SK-N-SH treated with all-trans-retinoic acid at 6 μM for 48 hours (cell line): ENCODE measurements around the gene ASAP2.
A peak's percentile ranks its signal among the peaks of the same experiment; 100 is the strongest.

ENCODE experiments used
- ATAC-seq: fragments of 200-7000 bp; cut with Tn5 transposase; 3 replicates; pipeline ENCODE4 v1.9.1; 2020; ENCODE audit warnings: mild to moderate bottlenecking, moderate library complexity
- BACH2 ChIP-seq: fragments of 250-450 bp; sonication (Bioruptor Pico); IDR thresholded peaks from 2 replicates; pipeline ENCODE4 v1.9.0; 2021; ENCODE audit warnings: mild to moderate bottlenecking, borderline replicate concordance
- CSDC2 ChIP-seq: fragments of 250-450 bp; sonication (Bioruptor Pico); IDR thresholded peaks from 2 replicates; pipeline ENCODE4 v1.5.0; 2020; ENCODE audit warnings: mild to moderate bottlenecking, moderate library complexity
- ISL1 ChIP-seq: fragments of 250-450 bp; sonication (Bioruptor Pico); IDR thresholded peaks from 2 replicates; pipeline ENCODE4 v2.1.2; 2022; ENCODE audit warnings: mild to moderate bottlenecking, moderate library complexity
- RARB ChIP-seq: fragments of 250-450 bp; sonication (Bioruptor Pico); IDR thresholded peaks from 2 replicates; pipeline ENCODE4 v1.8.0; 2021; ENCODE audit warnings: mild to moderate bottlenecking, moderate library complexity
- SNAI2 ChIP-seq: fragments of 250-450 bp; sonication (Bioruptor Pico); IDR thresholded peaks from 2 replicates; pipeline ENCODE4 v1.5.0; 2020; ENCODE audit warnings: mild to moderate bottlenecking, moderate library complexity
- TCF4 ChIP-seq: fragments of 250-450 bp; sonication (Bioruptor Pico); IDR thresholded peaks from 2 replicates; pipeline ENCODE4 v1.8.0; 2021; ENCODE audit warnings: mild to moderate bottlenecking, moderate library complexity, borderline replicate concordance
- ZC3H10 ChIP-seq: fragments of 250-450 bp; sonication (Bioruptor Pico); IDR thresholded peaks from 2 replicates; pipeline ENCODE4 v1.5.1; 2021; ENCODE audit warnings: mild to moderate bottlenecking, moderate library complexity
- ZFP3 ChIP-seq: fragments of 250-450 bp; sonication (Bioruptor Pico); IDR thresholded peaks from 2 replicates; pipeline ENCODE4 v1.5.0; 2020; ENCODE audit warnings: mild to moderate bottlenecking, moderate library complexity
- ZNF565 ChIP-seq: fragments of 450-650 bp; formaldehyde crosslinking; conservative IDR thresholded peaks from 2 replicates; pipeline ENCODE4 v1.5.0; 2020; ENCODE audit warnings: low read depth, mild to moderate bottlenecking, moderate library complexity
- ZNF70 ChIP-seq: fragments of 450-650 bp; formaldehyde crosslinking; IDR thresholded peaks from 2 replicates; pipeline ENCODE4 v1.5.0; 2020; ENCODE audit warnings: mild to moderate bottlenecking, moderate library complexity
- ZNF8 ChIP-seq: fragments of 450-650 bp; formaldehyde crosslinking; IDR thresholded peaks from 2 replicates; pipeline ENCODE4 v1.5.0; 2020; ENCODE audit warnings: mild to moderate bottlenecking, moderate library complexity
- TF ChIP-seq, protein P1 (sequence below): fragments of 250-450 bp; sonication (Bioruptor Pico); IDR thresholded peaks from 2 replicates; pipeline ENCODE4 v1.5.1; 2021; ENCODE audit warnings: mild to moderate bottlenecking, moderate library complexity
- TF ChIP-seq, protein P2 (sequence below): fragments of 250-450 bp; sonication (Bioruptor Pico); IDR thresholded peaks from 2 replicates; pipeline ENCODE4 v1.8.0; 2021; ENCODE audit warnings: low read depth, mild to moderate bottlenecking, moderate library complexity, borderline replicate concordance
- TF ChIP-seq, protein P3 (sequence below): fragments of 250-450 bp; sonication (Bioruptor Pico); IDR thresholded peaks from 2 replicates; pipeline ENCODE4 v1.5.0; 2020; ENCODE audit warnings: mild to moderate bottlenecking, moderate library complexity
- TF ChIP-seq, protein P4 (sequence below): fragments of 250-450 bp; sonication (Bioruptor Pico); IDR thresholded peaks from 2 replicates; pipeline ENCODE4 v1.5.1; 2020; ENCODE audit warnings: low read depth, mild to moderate bottlenecking, moderate library complexity
- TF ChIP-seq, protein P5 (sequence below): fragments of 250-450 bp; sonication (Bioruptor Pico); IDR thresholded peaks from 2 replicates; pipeline ENCODE4 v1.8.0; 2020; ENCODE audit warnings: mild to moderate bottlenecking, moderate library complexity, borderline replicate concordance

ASAP2 gene

DNA sequence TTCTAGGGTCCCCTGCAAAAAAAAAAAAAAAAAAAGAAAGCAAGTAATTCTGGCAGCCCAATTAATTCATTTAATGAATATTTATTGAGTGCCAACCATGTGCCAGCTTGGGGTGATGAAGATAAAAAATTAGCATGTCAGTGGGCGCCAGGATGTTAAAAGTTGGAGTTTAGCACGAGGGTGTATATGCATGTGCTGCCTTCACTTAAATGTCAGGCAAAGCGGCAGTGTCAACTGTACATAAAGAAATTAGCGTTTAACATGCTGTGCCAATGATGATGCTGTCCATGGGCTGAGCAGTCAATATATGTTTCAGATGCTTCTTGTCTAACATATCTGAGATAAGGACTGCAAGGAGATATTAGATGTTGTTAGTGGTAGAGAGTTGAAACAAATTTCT, 49.5 kb downstream of the ASAP2 start (continued):
- TF ChIP-seq, protein P1, sequence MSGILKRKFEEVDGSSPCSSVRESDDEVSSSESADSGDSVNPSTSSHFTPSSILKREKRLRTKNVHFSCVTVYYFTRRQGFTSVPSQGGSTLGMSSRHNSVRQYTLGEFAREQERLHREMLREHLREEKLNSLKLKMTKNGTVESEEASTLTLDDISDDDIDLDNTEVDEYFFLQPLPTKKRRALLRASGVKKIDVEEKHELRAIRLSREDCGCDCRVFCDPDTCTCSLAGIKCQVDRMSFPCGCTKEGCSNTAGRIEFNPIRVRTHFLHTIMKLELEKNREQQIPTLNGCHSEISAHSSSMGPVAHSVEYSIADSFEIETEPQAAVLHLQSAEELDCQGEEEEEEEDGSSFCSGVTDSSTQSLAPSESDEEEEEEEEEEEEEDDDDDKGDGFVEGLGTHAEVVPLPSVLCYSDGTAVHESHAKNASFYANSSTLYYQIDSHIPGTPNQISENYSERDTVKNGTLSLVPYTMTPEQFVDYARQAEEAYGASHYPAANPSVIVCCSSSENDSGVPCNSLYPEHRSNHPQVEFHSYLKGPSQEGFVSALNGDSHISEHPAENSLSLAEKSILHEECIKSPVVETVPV (CRISPR knock-in tag): no peak
- no peak for TF ChIP-seq SNAI2 (CRISPR knock-in tag)
- TF ChIP-seq, protein P2, sequence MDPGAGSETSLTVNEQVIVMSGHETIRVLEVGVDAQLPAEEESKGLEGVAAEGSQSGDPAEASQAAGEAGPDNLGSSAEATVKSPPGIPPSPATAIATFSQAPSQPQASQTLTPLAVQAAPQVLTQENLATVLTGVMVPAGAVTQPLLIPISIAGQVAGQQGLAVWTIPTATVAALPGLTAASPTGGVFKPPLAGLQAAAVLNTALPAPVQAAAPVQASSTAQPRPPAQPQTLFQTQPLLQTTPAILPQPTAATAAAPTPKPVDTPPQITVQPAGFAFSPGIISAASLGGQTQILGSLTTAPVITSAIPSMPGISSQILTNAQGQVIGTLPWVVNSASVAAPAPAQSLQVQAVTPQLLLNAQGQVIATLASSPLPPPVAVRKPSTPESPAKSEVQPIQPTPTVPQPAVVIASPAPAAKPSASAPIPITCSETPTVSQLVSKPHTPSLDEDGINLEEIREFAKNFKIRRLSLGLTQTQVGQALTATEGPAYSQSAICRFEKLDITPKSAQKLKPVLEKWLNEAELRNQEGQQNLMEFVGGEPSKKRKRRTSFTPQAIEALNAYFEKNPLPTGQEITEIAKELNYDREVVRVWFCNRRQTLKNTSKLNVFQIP (CRISPR knock-in tag): no peak

DNA sequence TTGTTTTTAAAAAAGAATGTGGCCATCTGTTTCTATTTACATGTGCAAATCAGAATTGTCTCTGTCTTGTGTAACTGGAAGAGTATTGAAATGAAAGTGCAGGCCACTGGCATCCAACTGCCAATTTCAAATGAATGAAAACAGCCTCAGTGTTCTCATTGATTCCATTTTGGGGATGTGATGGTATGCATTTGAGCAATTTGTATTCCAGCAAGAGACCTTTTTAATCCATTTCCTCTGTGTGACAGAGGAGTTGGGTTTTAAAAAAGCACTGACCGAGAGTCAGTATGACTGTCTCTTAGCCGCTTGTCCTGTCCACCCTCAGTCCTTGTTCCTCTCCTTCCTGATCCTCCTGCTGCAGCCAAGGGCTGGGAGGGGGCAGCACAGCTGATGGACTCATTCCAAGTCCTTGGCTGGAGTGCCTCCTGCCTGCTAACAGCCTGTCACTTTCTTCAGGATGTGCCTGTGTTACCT, 50.0 kb downstream of the ASAP2 start:
- TF ChIP-seq TCF4 (peak; percentile 73), ZNF8 (CRISPR knock-in tag) (peak; percentile 58; the same call in 1 of the 2 replicates), SNAI2 (CRISPR knock-in tag) (no peak), ZNF70 (CRISPR knock-in tag) (no peak)
- TF ChIP-seq, protein P3, sequence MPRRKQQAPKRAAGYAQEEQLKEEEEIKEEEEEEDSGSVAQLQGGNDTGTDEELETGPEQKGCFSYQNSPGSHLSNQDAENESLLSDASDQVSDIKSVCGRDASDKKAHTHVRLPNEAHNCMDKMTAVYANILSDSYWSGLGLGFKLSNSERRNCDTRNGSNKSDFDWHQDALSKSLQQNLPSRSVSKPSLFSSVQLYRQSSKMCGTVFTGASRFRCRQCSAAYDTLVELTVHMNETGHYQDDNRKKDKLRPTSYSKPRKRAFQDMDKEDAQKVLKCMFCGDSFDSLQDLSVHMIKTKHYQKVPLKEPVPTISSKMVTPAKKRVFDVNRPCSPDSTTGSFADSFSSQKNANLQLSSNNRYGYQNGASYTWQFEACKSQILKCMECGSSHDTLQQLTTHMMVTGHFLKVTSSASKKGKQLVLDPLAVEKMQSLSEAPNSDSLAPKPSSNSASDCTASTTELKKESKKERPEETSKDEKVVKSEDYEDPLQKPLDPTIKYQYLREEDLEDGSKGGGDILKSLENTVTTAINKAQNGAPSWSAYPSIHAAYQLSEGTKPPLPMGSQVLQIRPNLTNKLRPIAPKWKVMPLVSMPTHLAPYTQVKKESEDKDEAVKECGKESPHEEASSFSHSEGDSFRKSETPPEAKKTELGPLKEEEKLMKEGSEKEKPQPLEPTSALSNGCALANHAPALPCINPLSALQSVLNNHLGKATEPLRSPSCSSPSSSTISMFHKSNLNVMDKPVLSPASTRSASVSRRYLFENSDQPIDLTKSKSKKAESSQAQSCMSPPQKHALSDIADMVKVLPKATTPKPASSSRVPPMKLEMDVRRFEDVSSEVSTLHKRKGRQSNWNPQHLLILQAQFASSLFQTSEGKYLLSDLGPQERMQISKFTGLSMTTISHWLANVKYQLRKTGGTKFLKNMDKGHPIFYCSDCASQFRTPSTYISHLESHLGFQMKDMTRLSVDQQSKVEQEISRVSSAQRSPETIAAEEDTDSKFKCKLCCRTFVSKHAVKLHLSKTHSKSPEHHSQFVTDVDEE (CRISPR knock-in tag): peak; percentile 26; the same call in 1 of the 2 replicates
- TF ChIP-seq, protein P4, sequence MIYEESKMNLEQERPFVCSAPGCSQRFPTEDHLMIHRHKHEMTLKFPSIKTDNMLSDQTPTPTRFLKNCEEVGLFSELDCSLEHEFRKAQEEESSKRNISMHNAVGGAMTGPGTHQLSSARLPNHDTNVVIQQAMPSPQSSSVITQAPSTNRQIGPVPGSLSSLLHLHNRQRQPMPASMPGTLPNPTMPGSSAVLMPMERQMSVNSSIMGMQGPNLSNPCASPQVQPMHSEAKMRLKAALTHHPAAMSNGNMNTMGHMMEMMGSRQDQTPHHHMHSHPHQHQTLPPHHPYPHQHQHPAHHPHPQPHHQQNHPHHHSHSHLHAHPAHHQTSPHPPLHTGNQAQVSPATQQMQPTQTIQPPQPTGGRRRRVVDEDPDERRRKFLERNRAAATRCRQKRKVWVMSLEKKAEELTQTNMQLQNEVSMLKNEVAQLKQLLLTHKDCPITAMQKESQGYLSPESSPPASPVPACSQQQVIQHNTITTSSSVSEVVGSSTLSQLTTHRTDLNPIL (CRISPR knock-in tag): no peak
- TF ChIP-seq, protein P2 (CRISPR knock-in tag): no peak
- TF ChIP-seq, all 23 proteins: peak for 3
- peak; percentile 71 for ATAC-seq

DNA sequence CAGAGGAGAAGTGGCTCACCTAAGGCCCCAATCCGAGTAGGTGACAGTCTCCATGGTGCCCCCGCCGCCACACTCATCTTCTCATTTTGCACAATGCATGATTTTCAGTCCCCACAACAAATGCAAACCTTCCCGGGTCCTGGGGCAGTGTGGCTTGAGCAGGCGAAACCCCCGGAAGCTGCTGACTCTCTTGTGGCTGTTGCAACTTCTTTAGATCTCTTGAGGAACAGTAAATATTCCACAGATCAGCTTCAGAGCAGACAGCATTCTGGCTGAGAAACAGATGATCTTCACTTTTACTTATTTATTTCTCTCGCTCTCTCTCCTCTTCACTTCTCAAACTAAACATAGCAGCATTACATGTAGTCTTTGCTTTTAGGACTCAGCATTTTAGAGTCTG, 51.9 kb downstream of the ASAP2 start:
- no peak for ATAC-seq
- no peak for TF ChIP-seq RARB (CRISPR knock-in tag)
- no peak for TF ChIP-seq CSDC2 (CRISPR knock-in tag)
- TF ChIP-seq, protein P5, sequence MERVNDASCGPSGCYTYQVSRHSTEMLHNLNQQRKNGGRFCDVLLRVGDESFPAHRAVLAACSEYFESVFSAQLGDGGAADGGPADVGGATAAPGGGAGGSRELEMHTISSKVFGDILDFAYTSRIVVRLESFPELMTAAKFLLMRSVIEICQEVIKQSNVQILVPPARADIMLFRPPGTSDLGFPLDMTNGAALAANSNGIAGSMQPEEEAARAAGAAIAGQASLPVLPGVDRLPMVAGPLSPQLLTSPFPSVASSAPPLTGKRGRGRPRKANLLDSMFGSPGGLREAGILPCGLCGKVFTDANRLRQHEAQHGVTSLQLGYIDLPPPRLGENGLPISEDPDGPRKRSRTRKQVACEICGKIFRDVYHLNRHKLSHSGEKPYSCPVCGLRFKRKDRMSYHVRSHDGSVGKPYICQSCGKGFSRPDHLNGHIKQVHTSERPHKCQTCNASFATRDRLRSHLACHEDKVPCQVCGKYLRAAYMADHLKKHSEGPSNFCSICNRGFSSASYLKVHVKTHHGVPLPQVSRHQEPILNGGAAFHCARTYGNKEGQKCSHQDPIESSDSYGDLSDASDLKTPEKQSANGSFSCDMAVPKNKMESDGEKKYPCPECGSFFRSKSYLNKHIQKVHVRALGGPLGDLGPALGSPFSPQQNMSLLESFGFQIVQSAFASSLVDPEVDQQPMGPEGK (CRISPR knock-in tag): no peak
- TF ChIP-seq TCF4: no peak
- TF ChIP-seq ISL1: no peak
- TF ChIP-seq ZNF70 (CRISPR knock-in tag): no peak
- no peak for TF ChIP-seq SNAI2 (CRISPR knock-in tag)
- TF ChIP-seq ZNF565 (CRISPR knock-in tag): no peak
- TF ChIP-seq ZFP3 (CRISPR knock-in tag): no peak
- no peak for TF ChIP-seq BACH2 (CRISPR knock-in tag)
- TF ChIP-seq ZC3H10 (CRISPR knock-in tag): no peak
- TF ChIP-seq, protein P2 (CRISPR knock-in tag): no peak
